Activated T-cell treated with anti-CD3 and anti-CD28 coated beads, Interleukin-2, amount 50 U/mL, for 1 hour (primary cell): ENCODE data around the gene UBE2D2.

Experiments
- DNase-seq: peaks from one replicate; pipeline ENCODE4 v3.0.0-alpha.2; 2020

Gene UBE2D2

GRCh38 chr5:139636975-139637408, 75.9 kb downstream of the UBE2D2 start:
- no peak for DNase-seq

GRCh38 chr5:139637438-139638089, 76.4 kb downstream of the UBE2D2 start:
- peak; percentile 66 for DNase-seq

GRCh38 chr5:139638090-139638735, 77.1 kb downstream of the UBE2D2 start:
- no peak for DNase-seq

GRCh38 chr5:139638736-139639618, 77.8 kb downstream of the UBE2D2 start:
- DNase-seq: peak; percentile 15

GRCh38 chr5:139639619-139640380, 78.7 kb downstream of the UBE2D2 start:
- DNase-seq: peak; percentile 16

- DNase-seq: peak; percentile 16
Measured at GRCh38 chr5:139640421-139641115, 79.4 kb downstream of the UBE2D2 start.

GRCh38 chr5:139641116-139642080, 80.3 kb downstream of the UBE2D2 start:
- DNase-seq: no peak

GRCh38 chr5:139642213-139642612, 81.1 kb downstream of the UBE2D2 start:
- DNase-seq: peak; percentile 10

GRCh38 chr5:139642891-139643871, 82.0 kb downstream of the UBE2D2 start:
- peak; percentile 16 for DNase-seq

- DNase-seq: no peak
Measured at GRCh38 chr5:139644001-139644456, 82.9 kb downstream of the UBE2D2 start.

GRCh38 chr5:139644646-139645429, 83.7 kb downstream of the UBE2D2 start:
- peak; percentile 11 for DNase-seq

- no peak for DNase-seq
Measured at GRCh38 chr5:139645430-139645871, 84.3 kb downstream of the UBE2D2 start.

GRCh38 chr5:139646111-139646510, 85.0 kb downstream of the UBE2D2 start:
- DNase-seq: no peak

- DNase-seq: no peak
Measured at GRCh38 chr5:139646912-139647505, 85.9 kb downstream of the UBE2D2 start.

- no peak for DNase-seq
Measured at GRCh38 chr5:139647506-139648204, 86.5 kb downstream of the UBE2D2 start.

- peak; percentile 65 for DNase-seq
Measured at GRCh38 chr5:139648205-139649081, 87.3 kb downstream of the UBE2D2 start, which contains the start of gene CXXC5. CXXC5 (plus strand) TSS chr5:139648349; CDS start chr5:139680524, 32,175 bp downstream.
